ENCODE results near the gene CHADL. TPM values are rescaled to one million over a fixed set of nuclear protein-coding genes. Genes with fewer than 3 reads are reported as not detected.
A peak's percentile ranks its signal among the peaks of the same experiment; 100 is the strongest.

Gene CHADL
- total RNA-seq, 3 donors from 2014 or later = 1.3 to 3.7 (median 1.4) TPM

- peak overlapping the region; percentile 74 to 78 for H3K27ac ChIP-seq
- no peaks in the 10 kb centered on the region for H3K27me3 ChIP-seq
- DNase-seq (ENCODE audit: low spot score in 2 of 2) = peak in 1 of 2 donors; percentile 32
- no peaks in the 10 kb centered on the region for H3K36me3 ChIP-seq
- H3K4me1 ChIP-seq = peaks cover 0 to 4% of the 10 kb centered on the region in 2 donors
- H3K9me3 ChIP-seq = no peaks in the 10 kb centered on the region
- H3K4me3 ChIP-seq = peak overlapping the region in 2 of 3 donors; percentile 59 to 87
- intact Hi-C loops (cut with DNase I; ENCODE audit: low total_unique reads) = no loop called here
- TF ChIP-seq POLR2A (IDR thresholded peaks at IDR 0.05) (no peak), POLR2AphosphoS5 (IDR thresholded peaks at IDR 0.05) (no peak)
- TF ChIP-seq, protein P1, sequence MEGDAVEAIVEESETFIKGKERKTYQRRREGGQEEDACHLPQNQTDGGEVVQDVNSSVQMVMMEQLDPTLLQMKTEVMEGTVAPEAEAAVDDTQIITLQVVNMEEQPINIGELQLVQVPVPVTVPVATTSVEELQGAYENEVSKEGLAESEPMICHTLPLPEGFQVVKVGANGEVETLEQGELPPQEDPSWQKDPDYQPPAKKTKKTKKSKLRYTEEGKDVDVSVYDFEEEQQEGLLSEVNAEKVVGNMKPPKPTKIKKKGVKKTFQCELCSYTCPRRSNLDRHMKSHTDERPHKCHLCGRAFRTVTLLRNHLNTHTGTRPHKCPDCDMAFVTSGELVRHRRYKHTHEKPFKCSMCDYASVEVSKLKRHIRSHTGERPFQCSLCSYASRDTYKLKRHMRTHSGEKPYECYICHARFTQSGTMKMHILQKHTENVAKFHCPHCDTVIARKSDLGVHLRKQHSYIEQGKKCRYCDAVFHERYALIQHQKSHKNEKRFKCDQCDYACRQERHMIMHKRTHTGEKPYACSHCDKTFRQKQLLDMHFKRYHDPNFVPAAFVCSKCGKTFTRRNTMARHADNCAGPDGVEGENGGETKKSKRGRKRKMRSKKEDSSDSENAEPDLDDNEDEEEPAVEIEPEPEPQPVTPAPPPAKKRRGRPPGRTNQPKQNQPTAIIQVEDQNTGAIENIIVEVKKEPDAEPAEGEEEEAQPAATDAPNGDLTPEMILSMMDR (IDR thresholded peaks at IDR 0.05) = no peak
Measured at GRCh38 chr22:41238570-41239442, 1.9 kb downstream of the CHADL start.

DNA sequence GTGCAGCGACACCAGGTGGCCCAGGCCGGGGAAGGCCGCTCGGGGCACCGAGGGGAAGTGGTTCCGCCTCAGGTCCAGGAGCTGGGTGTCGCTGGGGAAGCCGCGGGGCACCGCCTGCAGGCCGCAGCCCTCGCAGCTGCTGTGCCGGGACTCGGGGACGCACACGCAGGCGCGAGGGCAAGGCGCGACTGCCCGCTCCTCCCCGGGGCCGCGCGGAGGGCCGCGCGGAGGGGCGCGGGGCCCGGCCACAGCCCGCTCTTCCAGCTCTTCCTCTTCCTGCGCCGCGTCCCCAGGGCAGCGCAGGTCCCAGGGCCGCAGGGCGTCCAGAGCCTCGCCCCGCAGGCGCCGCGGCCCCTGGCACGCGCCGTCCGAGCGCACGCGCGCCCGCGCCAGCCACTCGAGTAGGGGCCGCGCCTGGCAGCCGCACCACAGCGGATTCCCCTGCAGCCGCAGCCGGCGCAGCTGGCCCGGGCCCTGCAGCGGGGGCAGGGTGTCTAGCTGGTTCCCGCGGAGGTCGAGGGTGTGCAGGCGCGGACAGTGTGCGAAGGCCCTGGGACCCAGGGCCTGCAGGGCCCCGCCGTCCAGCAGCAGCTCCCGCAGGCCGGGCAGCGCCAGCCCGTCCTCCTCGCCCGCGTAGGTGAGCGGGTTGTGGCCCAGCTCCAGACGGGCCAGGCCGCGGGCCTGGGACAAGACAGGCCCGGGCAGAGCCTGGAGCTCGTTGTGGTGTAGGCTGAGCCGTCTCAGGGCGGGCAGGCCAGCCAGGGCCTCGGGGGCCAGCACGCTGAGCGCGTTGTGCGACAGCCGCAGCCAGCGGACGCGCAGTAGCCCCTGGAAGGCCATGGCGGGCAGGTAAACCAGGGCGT is 2.8 kb downstream of the CHADL start:
- Histone ChIP-seq H3K9me3 (no peaks in the 10 kb centered on the region), H3K4me1 (peaks cover 0 to 4% of the 10 kb centered on the region in 2 donors), H3K27me3 (no peaks in the 10 kb centered on the region), H3K36me3 (no peaks in the 10 kb centered on the region), H3K27ac (peak overlapping the region; percentile 69 to 74), H3K4me3 (peak overlapping the region; percentile 41 to 87 (median 59))
- intact Hi-C loops (cut with DNase I; ENCODE audit: low total_unique reads) = no loop called here
- TF ChIP-seq, protein P1 (IDR thresholded peaks at IDR 0.05) = peak; percentile 29 to 58 (median 49)
- TF ChIP-seq POLR2A (IDR thresholded peaks at IDR 0.05) = no peak
- peak; percentile 44 to 77 for DNase-seq (ENCODE audit: low spot score in 2 of 2)

DNA sequence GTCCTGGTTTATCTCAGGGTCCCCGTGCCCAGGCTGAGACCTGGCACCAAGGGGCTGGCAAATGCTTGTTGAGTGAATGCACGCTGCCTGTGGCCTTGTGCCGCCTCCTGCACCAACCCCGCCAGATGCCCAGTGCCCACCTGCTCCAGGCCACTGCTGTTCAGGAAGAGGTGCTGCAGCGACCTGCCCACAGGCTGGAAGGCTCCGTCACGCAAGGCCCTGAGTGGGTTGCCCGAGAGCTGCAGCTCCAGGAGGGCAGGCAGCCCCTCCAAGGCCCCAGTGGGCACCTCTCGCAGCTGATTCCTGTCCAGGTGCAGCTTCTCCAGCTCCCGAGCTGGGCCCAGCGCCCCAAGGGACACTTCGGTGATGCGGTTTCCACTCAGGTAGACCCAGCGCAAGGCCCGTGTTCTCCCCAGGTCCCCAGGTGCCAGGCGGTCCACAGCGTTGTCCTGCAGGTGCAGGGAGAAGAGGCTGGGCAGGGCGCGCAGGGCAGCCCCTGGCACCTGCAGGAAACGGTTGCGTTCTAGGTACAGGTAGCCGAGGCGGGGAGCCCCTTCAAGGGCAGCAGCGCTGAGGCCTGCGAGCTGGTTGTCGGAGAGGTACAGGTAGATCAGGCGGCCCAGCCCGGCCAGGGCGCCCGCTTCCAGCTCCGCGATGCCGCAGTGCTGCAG is 3.6 kb downstream of the CHADL start:
- DNase-seq (ENCODE audit: low spot score in 2 of 2) = no peak

GRCh38 chr22:41234815-41235695 is 5.7 kb downstream of the CHADL start:
- peaks cover 0 to 4% of the 10 kb centered on the region in 2 donors for H3K4me1 ChIP-seq
- intact Hi-C loops (cut with DNase I; ENCODE audit: low total_unique reads) = no loop called here
- no peak for DNase-seq (ENCODE audit: low spot score in 2 of 2)
- H3K27ac ChIP-seq = no peak overlapping the region
- H3K9me3 ChIP-seq = no peaks in the 10 kb centered on the region
- no peaks in the 10 kb centered on the region for H3K27me3 ChIP-seq
- no peaks in the 10 kb centered on the region for H3K36me3 ChIP-seq
- no peak overlapping the region for H3K4me3 ChIP-seq
- TF ChIP-seq, protein P1 (IDR thresholded peaks at IDR 0.05) = no peak
- no peak for TF ChIP-seq POLR2A (IDR thresholded peaks at IDR 0.05)
- no peak for TF ChIP-seq POLR2AphosphoS5 (IDR thresholded peaks at IDR 0.05)

More for the DNA sequence above, 3.6 kb downstream of the CHADL start:
- TF ChIP-seq, protein P1 (IDR thresholded peaks at IDR 0.05) = no peak
- TF ChIP-seq POLR2AphosphoS5 (IDR thresholded peaks at IDR 0.05) (no peak), POLR2A (IDR thresholded peaks at IDR 0.05) (no peak)
- no peaks in the 10 kb centered on the region for H3K36me3 ChIP-seq
- H3K4me3 ChIP-seq = peak overlapping the region; percentile 41 to 87 (median 59)
- H3K4me1 ChIP-seq = peaks cover 0 to 4% of the 10 kb centered on the region in 2 donors
- intact Hi-C loops (cut with DNase I; ENCODE audit: low total_unique reads) = no loop called here
- H3K9me3 ChIP-seq = no peaks in the 10 kb centered on the region
- peak overlapping the region; percentile 69 to 74 for H3K27ac ChIP-seq
- no peaks in the 10 kb centered on the region for H3K27me3 ChIP-seq
